Astrocyte (in vitro differentiated cells and primary cell): ENCODE results near the gene SYPL2. TPM values are rescaled to one million over a fixed set of nuclear protein-coding genes. Genes with fewer than 3 reads are reported as not detected.

Experiments used
- DNase-seq: peaks from one replicate; pipeline ENCODE4 v3.0.0-alpha.2; 2010; ENCODE audit warnings: low read depth
- FAIRE-seq: peaks from 2 replicates; lab custom pipeline; 2011; peaks lifted over from hg19 to GRCh38; lab: Jason Lieb, UNC
- H2AFZ ChIP-seq: 2 replicates; pipeline ENCODE4 v1.6.0; 2012; ENCODE audit warnings: low read depth, low read length, inconsistent platforms
- H3K27ac ChIP-seq: 2 replicates; pipeline ENCODE4 v1.5.1; 2011; ENCODE audit warnings: low read depth, low read length, inconsistent platforms
- H3K27me3 ChIP-seq: 2 replicates; pipeline ENCODE4 v1.6.0; 2011; ENCODE audit warnings: low read length, inconsistent platforms; ENCODE audit not compliant: insufficient read depth
- H3K36me3 ChIP-seq: 2 replicates; pipeline ENCODE4 v1.5.1; 2011; ENCODE audit warnings: low read length, inconsistent platforms; ENCODE audit not compliant: insufficient read depth
- H3K4me1 ChIP-seq: 2 replicates; pipeline ENCODE4 v1.5.1; 2011; ENCODE audit warnings: low read length, inconsistent platforms; ENCODE audit not compliant: insufficient read depth
- H3K4me2 ChIP-seq: 2 replicates; pipeline ENCODE4 v1.6.0; 2012; ENCODE audit warnings: low read length, inconsistent platforms
- H3K4me3 ChIP-seq: 2 replicates; pipeline ENCODE4 v1.5.1; 2011; ENCODE audit warnings: low read depth, mild to moderate bottlenecking, low read length, inconsistent platforms; ENCODE audit not compliant: insufficient read depth
- H3K79me2 ChIP-seq: 2 replicates; pipeline ENCODE4 v1.6.0; 2012; ENCODE audit warnings: mild to moderate bottlenecking, low read length, inconsistent platforms; ENCODE audit not compliant: insufficient read depth
- H3K9ac ChIP-seq: 2 replicates; pipeline ENCODE4 v1.6.0; 2012; ENCODE audit warnings: mild to moderate bottlenecking, low read length, inconsistent platforms
- H3K9me3 ChIP-seq: 2 replicates; pipeline ENCODE4 v1.5.1; 2012; ENCODE audit warnings: low read depth, mild to moderate bottlenecking, low read length, inconsistent platforms; ENCODE audit not compliant: insufficient read depth
- H4K20me1 ChIP-seq: 2 replicates; pipeline ENCODE4 v1.6.0; 2012; ENCODE audit warnings: low read length, inconsistent platforms; ENCODE audit not compliant: insufficient read depth
- H3K27ac Mint-ChIP-seq: one replicate; pipeline ENCODE4 v1.8.0; 2021; ENCODE audit warnings: mild to moderate bottlenecking, mixed read lengths; ENCODE audit not compliant: unreplicated experiment
- H3K27me3 Mint-ChIP-seq: one replicate; pipeline ENCODE4 v1.8.0; 2021; ENCODE audit warnings: low read depth, mixed read lengths; ENCODE audit not compliant: unreplicated experiment
- H3K36me3 Mint-ChIP-seq: one replicate; pipeline ENCODE4 v1.8.0; 2021; ENCODE audit warnings: low read depth, mixed read lengths; ENCODE audit not compliant: unreplicated experiment
- H3K4me1 Mint-ChIP-seq: one replicate; pipeline ENCODE4 v1.8.0; 2021; ENCODE audit warnings: low read depth, mixed read lengths; ENCODE audit not compliant: unreplicated experiment
- H3K4me3 Mint-ChIP-seq: one replicate; pipeline ENCODE4 v1.8.0; 2021; ENCODE audit warnings: mild to moderate bottlenecking, moderate library complexity, mixed read lengths; ENCODE audit not compliant: unreplicated experiment
- H3K9me3 Mint-ChIP-seq: one replicate; pipeline ENCODE4 v1.8.0; 2021; ENCODE audit warnings: mild to moderate bottlenecking, mixed read lengths; ENCODE audit not compliant: unreplicated experiment
- CTCF ChIP-seq: IDR thresholded peaks from 2 replicates; pipeline ENCODE4 v1.5.1; 2011; ENCODE audit warnings: low read depth, mild to moderate bottlenecking, inconsistent platforms, low read length, moderate library complexity; ENCODE audit not compliant: insufficient read depth
- EZH2 ChIP-seq: IDR thresholded peaks from 2 replicates; pipeline ENCODE4 v1.6.1; 2012; ENCODE audit warnings: mild to moderate bottlenecking, low read length, inconsistent platforms; ENCODE audit not compliant: insufficient read depth
- total RNA-seq: library from RNA; stranded (reverse); gene quantifications from 2 replicates; pipeline ENCODE4 v1.2.1, GENCODE V29; 2021

Gene SYPL2
- total RNA-seq, 1 donor from 2014 or later, result 0.70 TPM

- Mint-ChIP-seq H3K4me3 (peak overlapping the region; percentile 86), H3K27me3 (peaks cover 16% of the 10 kb centered on the region), H3K9me3 (no peaks in the 10 kb centered on the region), H3K4me1 (peaks cover 12% of the 10 kb centered on the region), H3K36me3 (peaks cover 9% of the 10 kb centered on the region), H3K27ac (peak overlapping the region; percentile 59)
- no peak overlapping the region for H3K27ac ChIP-seq
- peaks cover 6% of the 10 kb centered on the region for H3K4me1 ChIP-seq
- peaks cover 5% of the 10 kb centered on the region for H3K36me3 ChIP-seq
- H3K4me2 ChIP-seq, result peak overlapping the region; percentile 99
- H4K20me1 ChIP-seq, result no peaks in the 10 kb centered on the region
- peak overlapping the region; percentile 34 for H3K9ac ChIP-seq
- FAIRE-seq (no peak), DNase-seq (no peak)
- H3K79me2 ChIP-seq, result peaks cover 18% of the 10 kb centered on the region
- H3K4me3 ChIP-seq, result peak overlapping the region; percentile 69
- H3K9me3 ChIP-seq, result no peaks in the 10 kb centered on the region
- no peak for TF ChIP-seq EZH2
- no peak for TF ChIP-seq CTCF
- peak overlapping the region; percentile 88 for H2AFZ ChIP-seq
- peaks cover 19% of the 10 kb centered on the region for H3K27me3 ChIP-seq
Observed at GRCh38 chr1:109482791-109483671, 16.7 kb downstream of the SYPL2 start.

GRCh38 chr1:109483672-109484518 lies 17.5 kb downstream of the SYPL2 start, which contains the start of gene ATXN7L2:
TSS of gene ATXN7L2 (plus strand) at chr1:109483905. CDS start at chr1:109483954, 49 bp downstream.
- Mint-ChIP-seq H3K27ac (peak within 1 kb of the TSS; percentile 88), H3K4me1 (peaks cover 12% of the 10 kb centered on the region), H3K9me3 (no peaks in the 10 kb centered on the region), H3K4me3 (peak within 1 kb of the TSS; percentile 95), H3K36me3 (peaks cover 9% of the 10 kb centered on the region), H3K27me3 (peaks cover 16% of the 10 kb centered on the region)
- peak within 1 kb of the TSS; percentile 90 for H3K9ac ChIP-seq
- DNase-seq, result peak; percentile 66
- no peaks in the 10 kb centered on the region for H4K20me1 ChIP-seq
- H3K27ac ChIP-seq, result peak within 1 kb of the TSS; percentile 87
- no peak for TF ChIP-seq CTCF
- no peak for TF ChIP-seq EZH2
- H3K4me3 ChIP-seq, result peak within 1 kb of the TSS; percentile 84
- H3K27me3 ChIP-seq, result peaks cover 16% of the 10 kb centered on the region
- peak within 1 kb of the TSS; percentile 88 for H2AFZ ChIP-seq
- peaks cover 18% of the 10 kb centered on the region for H3K79me2 ChIP-seq
- H3K36me3 ChIP-seq, result peaks cover 7% of the 10 kb centered on the region
- peak within 1 kb of the TSS; percentile 99 for H3K4me2 ChIP-seq
- no peaks in the 10 kb centered on the region for H3K9me3 ChIP-seq
- peaks cover 6% of the 10 kb centered on the region for H3K4me1 ChIP-seq
- FAIRE-seq, result no peak
